ENCODE data around the gene STX11.
A peak's percentile ranks its signal among the peaks of the same experiment; 100 is the strongest.

Gene STX11

DNA sequence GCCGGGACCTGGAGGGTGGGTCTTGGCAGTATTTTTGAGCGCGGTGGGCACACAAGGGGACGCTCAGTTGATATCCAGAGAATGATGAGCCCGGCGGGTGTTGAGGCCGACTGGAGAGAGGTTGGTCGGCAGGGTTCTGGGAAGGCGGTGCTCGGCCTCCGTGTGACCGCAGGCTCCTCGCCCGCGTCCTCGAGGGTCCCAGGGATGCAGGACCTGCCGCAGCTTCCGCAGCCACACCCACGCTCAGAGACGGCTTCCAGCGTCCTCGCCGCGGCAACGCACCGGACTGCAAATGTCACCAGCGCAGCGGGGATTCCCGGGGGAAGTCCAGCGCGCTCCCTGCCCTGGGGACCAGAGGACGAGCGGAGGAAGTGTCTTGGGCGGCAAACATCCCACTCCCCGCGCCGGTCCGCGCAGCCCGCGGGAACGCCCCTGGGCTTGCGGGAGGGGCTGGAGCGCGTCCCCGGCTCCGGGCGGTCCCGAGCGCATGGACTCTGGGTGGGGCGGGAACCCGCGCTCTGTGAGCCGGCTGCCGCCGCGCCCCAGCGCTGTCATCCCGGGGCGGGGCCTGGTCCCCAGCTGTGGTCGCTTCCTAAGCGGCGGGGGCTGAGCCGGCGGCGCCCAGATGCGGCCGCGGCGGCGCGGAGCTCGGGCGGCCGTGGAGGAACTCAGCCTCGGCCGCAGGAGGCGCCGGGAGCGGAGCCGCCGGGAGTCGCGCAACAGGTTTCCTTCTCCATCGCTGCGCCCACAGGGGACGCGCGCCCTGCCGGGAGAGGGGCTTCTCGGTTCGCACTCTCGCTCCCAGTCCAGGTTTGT is at the start of gene STX11:
Gene STX11 (plus strand): TSS at position 624 of the 816 bp plus-strand sequence. CDS start 36,111 bp downstream, outside the sequence.
- intact Hi-C loops (cut with micrococcal nuclease) = loop anchor here (2.0 kb wide), 1 partner anchor 135 kb away; the partner anchor contains the start of gene UTRN
- Mint-ChIP-seq H3K4me1 (ENCODE audit: low read depth) (peaks cover 42% of the 10 kb centered on the region), H3K9me3 (no peaks in the 10 kb centered on the region), H3K27ac (peak within 1 kb of the TSS; percentile 91), H3K4me3 (peak within 1 kb of the TSS; percentile 80), H3K36me3 (ENCODE audit: low read depth) (peaks cover 14% of the 10 kb centered on the region), H3K27me3 (no peaks in the 10 kb centered on the region)

DNA sequence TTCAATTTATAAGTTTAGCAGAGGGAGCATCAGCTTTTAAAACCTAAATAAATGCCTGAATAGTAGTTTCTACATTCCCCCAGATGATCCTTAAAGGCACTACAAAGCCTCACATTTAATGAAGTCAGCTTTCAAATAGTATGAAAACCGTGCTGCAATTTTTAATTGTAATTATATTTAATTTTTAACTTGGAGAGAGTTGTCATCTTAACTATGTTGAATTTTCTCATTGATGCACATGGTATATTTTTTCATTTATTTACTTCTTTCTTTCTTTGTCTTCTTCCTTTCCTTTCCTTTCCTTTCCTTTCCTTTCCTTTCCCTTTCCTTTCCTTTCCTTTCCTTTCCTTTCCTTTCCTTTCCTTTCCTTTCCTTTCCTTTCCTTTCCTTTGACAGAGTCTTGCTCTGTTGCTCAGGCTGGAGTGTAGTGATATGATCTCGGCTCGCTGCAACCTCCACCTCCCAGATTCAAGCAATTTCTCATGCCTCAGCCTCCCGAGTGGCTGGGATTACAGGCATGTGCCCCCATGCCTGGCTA is 47.2 kb upstream of the STX11 start:
- intact Hi-C loops (cut with micrococcal nuclease) = no loop called here
- Mint-ChIP-seq H3K4me3 (no peak overlapping the region), H3K36me3 (ENCODE audit: low read depth) (no peaks in the 10 kb centered on the region), H3K9me3 (no peaks in the 10 kb centered on the region), H3K4me1 (ENCODE audit: low read depth) (no peaks in the 10 kb centered on the region), H3K27ac (no peak overlapping the region), H3K27me3 (no peaks in the 10 kb centered on the region)

DNA sequence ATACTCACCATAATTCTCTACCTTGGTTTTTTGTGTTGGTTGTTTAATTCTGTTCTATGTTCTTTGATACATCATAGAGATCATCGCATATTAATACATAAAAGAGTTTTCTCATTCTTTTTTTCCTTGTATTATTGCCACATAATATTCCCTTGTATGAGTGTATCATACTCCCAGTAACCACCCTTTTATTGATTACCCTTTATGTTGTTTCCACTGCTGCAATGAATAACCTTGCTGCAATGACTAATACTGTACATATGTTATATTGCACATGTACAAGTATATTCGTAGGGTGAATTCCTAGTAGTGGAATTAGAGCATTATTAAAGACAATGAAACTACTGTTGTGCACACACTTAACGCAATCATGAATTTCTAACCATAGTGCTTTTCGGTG is 45.8 kb upstream of the STX11 start:
- Mint-ChIP-seq H3K4me3 (no peak overlapping the region), H3K9me3 (no peaks in the 10 kb centered on the region), H3K27ac (no peak overlapping the region), H3K4me1 (ENCODE audit: low read depth) (no peaks in the 10 kb centered on the region), H3K36me3 (ENCODE audit: low read depth) (no peaks in the 10 kb centered on the region), H3K27me3 (no peaks in the 10 kb centered on the region)
- intact Hi-C loops (cut with micrococcal nuclease) = loop anchor here (2.0 kb wide), 1 partner anchor 378 kb away; no protein-coding TSS in a partner anchor

DNA sequence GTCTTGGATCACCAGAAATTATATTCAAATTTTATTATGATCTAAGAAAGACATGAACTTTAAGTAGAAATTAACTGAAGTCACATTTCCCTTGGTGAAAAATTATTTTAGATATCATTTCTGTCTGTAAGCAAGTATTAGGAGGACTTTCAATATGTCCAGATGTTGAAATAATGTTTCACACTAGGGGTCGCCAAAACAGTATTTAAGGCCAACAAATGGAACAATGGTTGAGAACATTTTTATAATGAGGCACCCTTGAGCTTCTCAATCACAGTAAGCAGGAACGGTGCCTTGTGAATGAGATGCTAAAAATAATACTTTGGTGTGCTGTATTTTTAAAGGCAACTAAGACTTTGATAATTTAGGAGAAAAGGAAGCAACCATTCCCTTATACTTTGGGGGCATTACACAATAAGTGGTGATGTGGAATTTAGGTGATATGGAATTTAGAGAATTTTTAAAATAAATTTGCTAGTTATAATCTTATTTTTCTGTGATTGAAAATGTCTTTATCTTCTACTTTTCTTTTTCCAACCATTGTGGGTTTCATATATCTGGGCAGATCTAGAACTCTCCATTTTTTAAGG is 45.3 kb upstream of the STX11 start:
- no peaks in the 10 kb centered on the region for H3K36me3 Mint-ChIP-seq (ENCODE audit: low read depth)
- H3K27ac Mint-ChIP-seq = no peak overlapping the region
- H3K27me3 Mint-ChIP-seq = no peaks in the 10 kb centered on the region
- H3K4me1 Mint-ChIP-seq (ENCODE audit: low read depth) = no peaks in the 10 kb centered on the region
- H3K4me3 Mint-ChIP-seq = no peak overlapping the region
- no peaks in the 10 kb centered on the region for H3K9me3 Mint-ChIP-seq
- intact Hi-C loops (cut with micrococcal nuclease) = loop anchor here (1.0 to 5.0 kb wide), 3 partner anchors 37 to 378 kb away; no protein-coding TSS in a partner anchor

DNA sequence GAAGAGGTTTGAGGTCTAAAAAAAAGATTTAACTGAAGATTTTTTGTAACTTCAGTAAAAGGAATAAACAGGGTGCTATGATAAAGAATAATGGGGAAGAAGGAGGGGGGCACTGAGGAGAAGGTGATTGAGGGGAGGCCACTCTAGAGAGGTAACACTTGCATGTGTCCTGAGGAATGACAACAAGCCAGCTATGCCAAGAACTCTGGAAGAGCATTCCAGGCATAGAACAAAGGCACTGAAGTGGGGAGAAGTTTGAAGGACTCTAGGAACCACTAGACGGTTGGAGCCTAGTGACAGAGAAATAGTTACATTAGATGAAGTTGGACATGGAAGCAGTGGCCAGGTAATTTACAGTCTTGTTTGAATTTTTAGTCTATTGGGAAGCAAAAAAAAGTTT is 44.1 kb upstream of the STX11 start:
- no peaks in the 10 kb centered on the region for H3K9me3 Mint-ChIP-seq
- no peak overlapping the region for H3K4me3 Mint-ChIP-seq
- intact Hi-C loops (cut with micrococcal nuclease) = loop anchor here (5.0 kb wide), 1 partner anchor 36 kb away; no protein-coding TSS in a partner anchor
- no peaks in the 10 kb centered on the region for H3K27me3 Mint-ChIP-seq
- no peak overlapping the region for H3K27ac Mint-ChIP-seq
- H3K4me1 Mint-ChIP-seq (ENCODE audit: low read depth) = no peaks in the 10 kb centered on the region
- H3K36me3 Mint-ChIP-seq (ENCODE audit: low read depth) = no peaks in the 10 kb centered on the region

DNA sequence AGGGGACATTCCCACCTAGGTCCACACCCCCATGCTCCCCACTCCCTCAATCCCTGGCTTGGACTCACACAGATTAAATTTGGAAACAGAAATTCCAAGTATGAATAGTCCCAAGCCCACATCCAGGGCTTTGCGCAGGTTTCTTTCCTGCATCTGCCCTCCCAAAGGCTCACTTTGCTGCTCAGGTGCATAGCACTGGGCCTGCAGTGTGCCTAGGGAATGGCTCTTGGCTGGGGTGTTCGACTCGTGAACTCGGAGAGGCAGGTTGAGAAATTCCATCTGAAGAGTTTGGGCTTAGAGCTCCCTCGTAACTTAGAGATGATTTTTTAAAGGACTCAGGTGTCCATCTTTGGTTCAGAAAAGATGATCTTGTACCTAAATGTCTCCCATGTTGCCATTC is 40.1 kb upstream of the STX11 start:
- H3K36me3 Mint-ChIP-seq (ENCODE audit: low read depth) = no peaks in the 10 kb centered on the region
- intact Hi-C loops (cut with micrococcal nuclease) = no loop called here
- no peaks in the 10 kb centered on the region for H3K9me3 Mint-ChIP-seq
- H3K4me1 Mint-ChIP-seq (ENCODE audit: low read depth) = no peaks in the 10 kb centered on the region
- H3K4me3 Mint-ChIP-seq = no peak overlapping the region
- no peaks in the 10 kb centered on the region for H3K27me3 Mint-ChIP-seq
- H3K27ac Mint-ChIP-seq = no peak overlapping the region

DNA sequence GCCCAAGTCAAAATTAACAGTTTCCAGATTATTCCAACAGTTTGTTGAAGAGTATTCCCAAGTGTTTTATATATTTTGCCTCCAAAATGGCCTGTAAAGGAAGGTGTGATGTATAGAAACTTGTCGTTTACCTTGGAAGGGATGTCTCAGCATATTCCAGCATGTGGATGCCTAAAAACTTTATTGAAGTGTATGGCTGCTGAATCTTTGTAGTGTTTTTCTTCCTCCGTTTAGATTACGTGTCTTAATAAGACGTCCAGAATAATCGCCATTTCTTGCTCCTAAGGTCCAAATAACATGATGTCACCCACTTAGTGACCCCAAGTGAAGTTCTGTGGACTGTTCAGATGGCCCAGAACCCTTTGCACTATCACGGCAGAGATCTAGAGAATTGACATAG is 37.0 kb upstream of the STX11 start:
- no peaks in the 10 kb centered on the region for H3K4me1 Mint-ChIP-seq (ENCODE audit: low read depth)
- H3K4me3 Mint-ChIP-seq = no peak overlapping the region
- H3K27ac Mint-ChIP-seq = no peak overlapping the region
- no peaks in the 10 kb centered on the region for H3K36me3 Mint-ChIP-seq (ENCODE audit: low read depth)
- intact Hi-C loops (cut with micrococcal nuclease) = no loop called here
- H3K27me3 Mint-ChIP-seq = no peaks in the 10 kb centered on the region
- H3K9me3 Mint-ChIP-seq = no peaks in the 10 kb centered on the region

DNA sequence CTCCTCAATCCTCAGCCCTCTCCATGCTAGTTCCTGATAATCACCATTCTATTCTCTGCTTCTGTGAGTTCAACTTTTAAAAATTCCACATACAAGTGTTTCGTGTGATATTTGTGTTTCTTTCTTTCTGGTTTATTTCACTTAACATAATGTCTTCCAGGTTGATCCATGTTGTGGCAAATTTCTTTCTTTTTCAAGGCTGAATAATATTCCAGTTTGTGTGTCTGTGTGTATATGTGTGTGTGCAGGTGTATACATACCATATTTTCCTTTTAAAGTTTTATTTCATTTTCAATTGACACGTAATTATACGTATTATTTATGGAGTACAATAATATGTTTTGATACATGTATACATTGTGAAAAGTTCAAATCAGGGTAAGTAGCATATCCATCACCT is 35.1 kb upstream of the STX11 start:
- H3K36me3 Mint-ChIP-seq (ENCODE audit: low read depth) = no peaks in the 10 kb centered on the region
- H3K27ac Mint-ChIP-seq = no peak overlapping the region
- H3K27me3 Mint-ChIP-seq = no peaks in the 10 kb centered on the region
- intact Hi-C loops (cut with micrococcal nuclease) = no loop called here
- H3K9me3 Mint-ChIP-seq = no peaks in the 10 kb centered on the region
- H3K4me1 Mint-ChIP-seq (ENCODE audit: low read depth) = no peaks in the 10 kb centered on the region
- H3K4me3 Mint-ChIP-seq = no peak overlapping the region

DNA sequence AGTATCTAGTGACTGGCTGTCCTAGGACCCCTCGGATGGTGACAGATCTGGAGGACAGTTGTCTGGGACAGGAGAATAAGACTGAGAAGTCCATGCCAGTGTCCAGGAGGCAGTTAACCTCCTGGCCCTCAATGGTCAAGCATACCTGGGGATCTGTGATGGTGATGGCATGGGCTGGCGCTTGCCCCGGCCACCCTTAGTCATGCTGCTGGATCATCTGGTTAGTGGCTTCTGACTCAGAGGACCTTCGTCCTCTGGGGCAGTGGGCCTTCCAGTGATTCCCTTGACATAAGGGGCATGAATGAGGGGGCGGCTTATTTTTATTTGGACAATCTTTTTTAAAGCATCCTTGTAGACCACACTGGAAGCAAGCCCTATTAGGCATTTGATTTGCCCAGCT is 30.9 kb upstream of the STX11 start:
- no peaks in the 10 kb centered on the region for H3K9me3 Mint-ChIP-seq
- H3K36me3 Mint-ChIP-seq (ENCODE audit: low read depth) = no peaks in the 10 kb centered on the region
- no peaks in the 10 kb centered on the region for H3K27me3 Mint-ChIP-seq
- intact Hi-C loops (cut with micrococcal nuclease) = no loop called here
- no peak overlapping the region for H3K27ac Mint-ChIP-seq
- H3K4me1 Mint-ChIP-seq (ENCODE audit: low read depth) = peaks cover 18% of the 10 kb centered on the region
- H3K4me3 Mint-ChIP-seq = no peak overlapping the region

DNA sequence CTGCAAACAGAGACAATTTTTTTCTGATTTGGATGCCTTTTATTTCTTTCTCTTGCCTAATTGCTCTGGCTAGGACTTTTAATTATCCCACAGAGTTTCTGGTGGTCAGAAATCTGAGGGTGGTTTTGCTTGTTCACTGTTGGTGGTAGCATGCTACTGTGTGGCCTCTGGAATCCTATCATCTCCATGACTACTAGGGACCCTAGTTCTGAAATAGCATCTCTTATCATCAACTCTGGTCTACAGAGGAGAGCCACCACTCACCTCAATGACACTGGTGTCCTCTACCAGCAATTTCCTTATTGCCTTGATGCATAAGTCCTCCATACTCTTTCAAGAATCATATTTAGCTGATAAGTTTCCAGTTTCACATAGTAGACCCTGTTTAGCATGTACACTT is 27.5 kb upstream of the STX11 start:
- no peaks in the 10 kb centered on the region for H3K9me3 Mint-ChIP-seq
- peak overlapping the region; percentile 74 for H3K27ac Mint-ChIP-seq
- peaks cover 24% of the 10 kb centered on the region for H3K4me1 Mint-ChIP-seq (ENCODE audit: low read depth)
- H3K4me3 Mint-ChIP-seq = no peak overlapping the region
- H3K27me3 Mint-ChIP-seq = no peaks in the 10 kb centered on the region
- no peaks in the 10 kb centered on the region for H3K36me3 Mint-ChIP-seq (ENCODE audit: low read depth)
- intact Hi-C loops (cut with micrococcal nuclease) = no loop called here

DNA sequence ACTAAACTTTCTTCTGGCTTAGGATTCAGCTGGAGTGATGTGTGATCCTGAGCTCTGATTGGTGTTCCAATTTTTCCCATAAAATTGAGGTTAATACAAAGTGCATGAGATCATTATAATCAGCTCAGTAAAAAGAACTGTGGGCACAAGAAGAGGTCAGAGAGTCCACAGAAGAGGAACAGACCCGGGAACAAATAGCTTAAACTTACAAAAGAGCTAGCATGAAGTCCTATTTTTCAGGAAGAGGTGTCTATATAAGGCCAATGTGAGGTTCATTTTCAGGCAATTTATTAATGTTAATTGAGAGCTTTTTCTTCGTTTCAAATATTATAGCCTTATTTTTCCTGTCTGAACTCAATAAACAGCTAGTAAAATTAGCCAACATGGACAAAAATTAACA is 26.9 kb upstream of the STX11 start:
- no peaks in the 10 kb centered on the region for H3K36me3 Mint-ChIP-seq (ENCODE audit: low read depth)
- no peaks in the 10 kb centered on the region for H3K9me3 Mint-ChIP-seq
- no peak overlapping the region for H3K4me3 Mint-ChIP-seq
- intact Hi-C loops (cut with micrococcal nuclease) = no loop called here
- H3K27me3 Mint-ChIP-seq = no peaks in the 10 kb centered on the region
- H3K4me1 Mint-ChIP-seq (ENCODE audit: low read depth) = peaks cover 24% of the 10 kb centered on the region
- peak overlapping the region; percentile 74 for H3K27ac Mint-ChIP-seq

DNA sequence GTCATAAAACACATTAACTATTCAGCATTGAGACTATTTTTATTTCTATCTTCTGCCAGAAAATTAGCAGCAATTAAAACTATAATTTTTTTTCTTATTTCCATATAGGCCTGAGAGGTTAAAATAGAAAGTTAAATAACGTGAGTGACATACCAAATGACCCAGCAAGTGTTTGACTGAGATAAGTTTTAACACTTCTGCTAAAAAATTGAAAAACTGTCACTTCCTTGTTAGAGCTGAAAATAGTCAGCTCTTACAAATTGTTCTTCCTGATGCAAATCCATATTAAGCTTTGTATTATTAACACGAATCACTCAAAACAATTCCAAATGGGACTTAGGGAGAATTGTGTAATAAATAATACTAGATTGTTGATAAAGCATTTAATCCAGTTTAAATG is 26.5 kb upstream of the STX11 start:
- H3K9me3 Mint-ChIP-seq = no peaks in the 10 kb centered on the region

DNA sequence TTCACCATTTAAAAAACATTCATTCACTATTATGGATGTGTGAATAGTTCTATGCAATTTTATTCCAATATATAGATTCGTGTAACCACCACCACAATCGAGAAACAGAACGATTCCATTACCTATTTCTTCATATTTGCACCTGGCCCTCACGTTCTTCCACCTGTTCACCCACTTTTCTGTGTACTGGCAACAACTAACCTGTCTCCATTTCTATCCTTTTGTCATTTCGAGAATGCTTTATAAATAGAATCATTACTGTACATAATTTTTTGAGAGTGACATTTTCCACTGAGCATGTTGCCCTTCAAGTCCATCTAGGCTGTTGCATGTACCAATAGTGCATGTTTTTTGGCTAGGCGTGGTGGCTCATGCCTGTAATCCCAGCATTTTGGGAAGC is 23.2 kb upstream of the STX11 start:
- Mint-ChIP-seq H3K27me3 (no peaks in the 10 kb centered on the region), H3K4me1 (ENCODE audit: low read depth) (peaks cover 46% of the 10 kb centered on the region), H3K36me3 (ENCODE audit: low read depth) (no peaks in the 10 kb centered on the region), H3K9me3 (no peaks in the 10 kb centered on the region), H3K27ac (no peak overlapping the region), H3K4me3 (no peak overlapping the region)
- intact Hi-C loops (cut with micrococcal nuclease) = no loop called here

More for the DNA sequence above, 26.5 kb upstream of the STX11 start:
- Mint-ChIP-seq H3K4me3 (no peak overlapping the region), H3K27me3 (no peaks in the 10 kb centered on the region), H3K27ac (peak overlapping the region; percentile 74), H3K36me3 (ENCODE audit: low read depth) (no peaks in the 10 kb centered on the region), H3K4me1 (ENCODE audit: low read depth) (peaks cover 24% of the 10 kb centered on the region)
- intact Hi-C loops (cut with micrococcal nuclease) = no loop called here

DNA sequence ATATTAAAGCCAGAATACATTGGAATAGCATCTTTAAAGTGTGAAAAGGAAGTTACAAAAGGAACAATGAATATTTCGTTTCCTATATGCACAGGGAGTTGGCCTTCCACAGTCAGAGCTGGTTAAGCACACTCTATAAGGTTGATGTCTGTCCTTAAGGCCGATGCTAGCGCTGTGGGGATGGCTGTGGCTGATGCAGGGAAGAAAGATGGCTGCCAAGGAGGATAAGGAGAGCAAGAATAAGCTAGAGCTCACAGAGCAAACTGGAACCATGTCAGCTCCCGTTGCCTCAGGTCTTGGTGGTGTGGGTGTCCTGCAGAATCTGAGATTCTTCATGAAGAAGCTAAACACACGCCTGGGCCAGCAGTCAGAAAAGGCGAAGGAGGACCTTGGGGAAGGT is 20.8 kb upstream of the STX11 start:
- H3K4me3 Mint-ChIP-seq = no peak overlapping the region
- H3K27ac Mint-ChIP-seq = peak overlapping the region; percentile 47
- peaks cover 26% of the 10 kb centered on the region for H3K4me1 Mint-ChIP-seq (ENCODE audit: low read depth)
- H3K27me3 Mint-ChIP-seq = no peaks in the 10 kb centered on the region
- no peaks in the 10 kb centered on the region for H3K36me3 Mint-ChIP-seq (ENCODE audit: low read depth)
- intact Hi-C loops (cut with micrococcal nuclease) = no loop called here
- no peaks in the 10 kb centered on the region for H3K9me3 Mint-ChIP-seq

All from dendritic cell treated with granulocyte-macrophage colony-stimulating factor and Interleukin-4, amounts not matched to agents 40 ng/mL and 50 ng/mL, for 4 days (primary cell).